ENCODE results near the gene CBFA2T3. TPM values are rescaled to one million over a fixed set of nuclear protein-coding genes. Genes with fewer than 3 reads are reported as not detected.
"Not testable (repeated sequence)": the region's sequence is repeated elsewhere in the genome, so short reads cannot be mapped to it uniquely, and the experiment has no call there.

The CBFA2T3 gene
- polyA plus RNA-seq, 1 donor = 23.2 TPM

DNA sequence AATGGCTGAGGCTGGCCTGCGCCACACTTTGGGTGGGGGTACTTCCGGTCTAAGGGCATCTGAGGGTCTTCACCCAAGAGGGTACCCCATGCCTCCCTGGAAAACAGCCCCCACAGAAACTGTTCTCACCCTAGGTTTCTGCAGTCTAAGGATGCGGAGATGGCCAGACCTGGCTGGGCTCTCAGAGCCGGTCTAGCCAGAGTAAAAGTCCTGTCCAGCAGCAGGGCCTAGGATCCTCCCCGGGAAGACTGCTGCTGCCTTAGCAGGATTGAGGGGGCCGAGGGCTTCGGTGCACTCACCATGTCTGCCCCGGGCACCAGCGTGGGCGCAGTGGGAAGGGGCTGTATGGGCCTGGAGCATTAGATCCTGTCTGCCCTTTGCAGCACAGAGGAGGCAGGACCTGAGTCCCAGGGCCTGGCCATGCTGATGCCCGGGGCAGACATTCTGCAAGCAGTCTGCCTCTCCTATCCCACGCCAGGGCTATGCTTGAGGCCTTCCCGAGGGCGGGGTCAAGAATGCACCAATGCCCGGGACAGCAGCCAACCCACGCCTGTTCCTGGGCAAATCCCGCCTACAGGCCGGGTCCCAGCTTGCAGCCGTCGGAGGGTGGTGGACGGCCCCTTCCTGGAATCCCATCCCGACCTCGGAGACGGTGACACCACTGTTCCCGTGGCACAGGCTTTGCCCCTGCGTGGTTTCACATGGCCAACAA lies 54.7 kb downstream of the CBFA2T3 start:
- no peak for DNase-seq

DNA sequence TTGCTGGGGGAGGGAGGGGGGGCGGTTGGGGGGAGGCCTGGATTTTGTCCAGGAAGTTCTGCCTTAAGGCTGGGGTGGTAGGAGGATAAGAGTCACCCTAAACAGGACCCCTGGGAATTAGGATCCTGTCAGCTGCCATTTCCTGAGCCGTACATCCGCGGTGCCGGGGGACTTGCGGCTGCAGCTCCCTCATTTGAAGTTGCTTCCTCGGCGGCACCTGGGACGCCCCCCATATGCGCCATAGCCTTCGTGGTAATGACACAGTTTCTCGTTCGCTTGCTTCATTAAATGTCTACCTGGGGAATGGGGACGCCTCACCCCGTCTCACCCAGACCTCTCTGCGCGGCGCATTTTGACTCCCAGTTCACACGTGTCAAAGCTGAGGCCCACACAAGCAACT lies 55.4 kb downstream of the CBFA2T3 start:
- no peak for DNase-seq

DNA sequence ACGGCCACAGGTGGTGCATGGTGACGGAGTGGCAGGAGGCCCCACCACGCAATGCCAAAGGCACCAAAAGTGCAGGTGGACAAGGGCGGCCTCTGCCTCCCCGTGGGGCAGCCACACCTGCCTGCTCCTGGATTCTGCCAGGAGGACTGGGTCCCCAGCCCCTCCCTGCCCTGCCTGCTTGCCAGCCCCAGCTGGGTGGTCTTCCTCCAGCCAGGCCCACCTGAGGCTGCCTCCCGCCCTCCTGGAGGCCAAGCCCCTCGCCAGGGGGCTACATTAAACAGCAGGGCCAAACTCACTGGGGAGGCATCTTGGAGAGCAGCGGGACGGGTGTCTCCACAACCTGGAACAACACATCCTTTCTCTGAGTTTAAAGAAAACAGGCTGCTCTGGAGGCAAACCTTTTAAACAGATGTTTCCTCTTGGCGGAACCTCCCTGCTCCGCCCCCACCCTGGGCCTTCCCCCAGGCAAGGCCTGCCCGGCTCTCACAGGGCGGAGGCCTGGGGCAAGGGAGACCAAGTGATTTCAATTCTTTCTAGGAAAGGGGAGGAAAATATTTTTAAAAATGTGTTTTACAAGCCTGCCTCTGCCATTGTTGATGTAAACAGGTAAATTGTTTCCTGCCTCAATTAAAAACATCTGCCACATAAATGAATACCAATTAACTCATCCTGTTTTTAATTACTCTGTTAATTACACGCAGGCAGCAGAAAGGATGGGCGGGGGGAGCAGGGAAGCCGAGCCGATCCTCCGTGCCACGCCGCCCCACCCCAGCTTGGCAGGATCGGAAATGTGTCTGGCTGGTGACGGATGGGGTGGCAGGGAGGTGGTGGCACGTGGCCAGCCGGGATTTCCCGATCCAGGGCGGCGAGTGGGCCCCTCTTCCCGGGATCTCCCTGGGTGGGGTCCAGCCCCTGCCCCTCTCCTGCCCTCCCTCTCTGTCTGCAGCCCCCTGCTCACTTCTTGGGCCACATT lies 56.1 kb downstream of the CBFA2T3 start:
- peak; percentile 88 for DNase-seq

DNA sequence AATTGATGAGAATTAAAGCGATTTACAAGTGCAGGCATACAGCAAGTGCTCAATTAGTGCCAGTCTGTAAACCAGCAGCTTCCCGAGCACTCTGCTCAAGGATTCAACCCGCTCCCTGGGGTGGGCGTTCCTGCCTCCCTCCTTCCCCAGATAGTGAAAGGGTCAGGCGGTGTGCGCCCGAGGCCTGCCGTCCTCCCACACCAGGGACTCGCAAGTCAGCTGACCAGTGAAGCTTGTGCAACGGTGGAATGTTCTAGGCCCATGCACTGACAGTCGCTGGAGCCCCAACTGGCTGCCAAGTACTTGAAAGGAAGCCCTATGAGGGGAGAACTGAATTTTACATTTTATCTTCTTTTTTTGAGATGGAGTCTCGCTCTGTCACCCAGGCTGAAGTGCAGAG lies 57.1 kb downstream of the CBFA2T3 start:
- DNase-seq = no peak

DNA sequence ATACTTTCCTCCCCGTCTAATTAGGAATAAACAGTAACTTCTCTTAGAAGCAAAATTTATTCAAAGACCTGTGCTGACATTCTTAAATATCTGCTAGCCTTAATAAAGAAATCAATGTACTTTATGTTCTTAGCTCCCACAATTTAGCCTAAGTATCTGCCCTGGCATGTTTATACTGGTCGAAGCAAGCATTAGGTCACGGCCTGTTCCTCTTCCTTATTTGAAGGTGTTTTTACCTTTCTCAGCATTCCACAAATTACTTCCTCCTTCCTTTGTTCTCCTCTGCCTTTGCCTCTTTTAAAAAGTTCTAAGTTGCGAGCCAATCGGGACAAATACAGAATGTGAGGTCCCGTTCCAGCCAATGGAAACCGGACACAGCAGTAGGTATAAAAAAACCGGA lies 58.1 kb downstream of the CBFA2T3 start:
- not testable (repeated sequence) for DNase-seq

DNA sequence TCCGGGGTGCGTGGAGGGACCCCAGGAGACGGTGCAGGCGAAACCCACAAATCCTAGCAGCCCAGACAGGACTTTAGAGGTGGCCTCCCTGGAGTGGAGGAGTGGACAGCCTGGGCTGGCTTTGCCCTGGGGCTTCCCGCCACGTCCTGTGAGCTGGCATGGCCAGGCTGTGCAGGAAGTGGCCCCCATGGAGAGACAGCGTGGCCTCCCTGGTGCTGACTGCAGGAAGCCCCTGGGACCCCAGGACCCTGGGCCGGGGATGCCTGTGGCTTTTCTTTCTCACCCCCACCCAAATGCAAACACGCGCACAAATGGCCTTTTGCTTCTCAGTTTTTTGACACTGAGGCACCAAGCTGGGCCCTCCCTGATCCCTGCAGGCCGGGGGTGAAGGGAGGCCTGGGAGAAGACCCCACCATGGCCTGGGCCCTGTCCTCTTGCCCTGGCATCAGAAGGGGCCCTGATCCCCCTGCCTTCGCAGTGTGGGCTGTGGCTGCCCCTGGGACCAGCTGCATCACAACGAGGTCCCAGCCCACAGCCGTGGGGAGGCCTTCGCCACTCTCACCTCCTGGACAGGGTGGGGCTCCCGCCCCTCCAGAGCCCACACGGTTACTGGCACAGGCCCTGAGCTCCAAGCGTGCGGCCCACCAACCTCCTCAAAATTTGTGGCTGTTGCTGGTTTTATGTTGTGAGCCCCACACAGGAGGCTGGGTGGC lies 58.9 kb downstream of the CBFA2T3 start:
- DNase-seq = no peak

DNA sequence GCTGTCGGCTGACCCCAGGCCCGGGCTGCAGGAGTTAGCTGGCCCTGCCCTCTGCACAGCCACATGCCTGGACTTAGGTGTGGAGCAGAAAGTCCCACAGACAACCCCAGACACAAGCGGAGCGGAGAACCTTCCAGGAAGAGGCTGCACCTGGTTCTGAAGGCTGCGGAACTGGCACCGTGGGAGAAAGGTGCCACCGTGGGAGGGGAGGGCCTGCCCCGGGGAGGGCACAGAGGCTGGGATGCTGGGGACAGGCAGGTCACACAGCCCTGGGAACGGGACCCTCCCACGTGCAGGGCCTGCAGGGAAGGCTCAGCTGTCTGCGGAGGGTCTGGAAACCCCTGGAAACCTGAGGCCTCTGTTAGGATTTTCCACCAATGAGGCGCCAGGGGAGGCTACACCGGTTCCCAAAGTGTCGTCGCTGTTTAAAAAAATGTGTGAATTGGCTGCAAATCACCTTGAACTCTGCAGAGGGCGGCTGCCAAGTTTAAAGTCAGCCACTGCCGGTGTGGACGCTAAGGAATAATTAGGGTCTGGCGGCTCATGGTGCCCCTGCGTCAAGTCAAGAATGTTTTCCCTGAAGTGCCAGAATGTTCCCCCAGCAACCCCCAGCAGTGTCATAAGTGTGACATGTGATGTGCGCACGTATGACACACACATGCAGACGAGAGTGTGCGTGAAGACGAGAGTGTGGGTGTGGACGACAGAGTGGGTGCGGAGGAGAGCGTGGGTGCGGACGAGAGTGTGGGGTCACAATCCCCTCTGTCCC lies 59.7 kb downstream of the CBFA2T3 start:
- no peak for DNase-seq

DNA sequence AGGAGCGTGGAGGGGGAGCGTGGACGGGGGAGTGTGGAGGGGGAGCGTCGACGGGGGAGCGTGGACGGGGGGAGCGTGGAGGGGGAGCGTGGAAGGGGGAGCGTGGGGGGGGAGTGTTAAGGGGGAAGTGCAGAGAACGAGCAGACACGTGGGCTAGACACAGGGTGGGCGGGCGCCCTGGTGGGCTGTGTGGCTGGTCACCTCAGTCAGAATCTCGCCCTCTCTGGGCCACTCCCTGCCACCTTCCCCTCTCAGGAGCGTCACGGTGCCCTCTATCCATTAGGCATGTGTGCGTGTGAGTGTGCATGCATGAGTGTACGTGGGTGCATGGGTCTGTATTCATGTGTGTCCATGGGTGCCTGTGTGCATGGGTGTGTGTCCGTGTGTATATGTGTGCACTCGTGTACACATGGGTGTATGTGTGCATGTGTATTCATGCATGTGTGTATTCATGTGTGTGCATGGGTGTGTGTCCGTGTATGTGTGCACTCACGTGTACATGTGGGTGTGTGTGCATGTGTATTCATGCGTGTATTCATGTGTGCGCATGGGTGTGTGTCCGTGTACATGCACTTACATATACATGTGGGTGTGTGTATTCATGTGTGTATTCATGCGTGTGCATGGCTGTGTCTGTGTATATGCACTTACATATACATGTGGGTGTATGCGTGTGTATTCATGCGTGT lies 61.2 kb downstream of the CBFA2T3 start:
- no peak for DNase-seq

DNA sequence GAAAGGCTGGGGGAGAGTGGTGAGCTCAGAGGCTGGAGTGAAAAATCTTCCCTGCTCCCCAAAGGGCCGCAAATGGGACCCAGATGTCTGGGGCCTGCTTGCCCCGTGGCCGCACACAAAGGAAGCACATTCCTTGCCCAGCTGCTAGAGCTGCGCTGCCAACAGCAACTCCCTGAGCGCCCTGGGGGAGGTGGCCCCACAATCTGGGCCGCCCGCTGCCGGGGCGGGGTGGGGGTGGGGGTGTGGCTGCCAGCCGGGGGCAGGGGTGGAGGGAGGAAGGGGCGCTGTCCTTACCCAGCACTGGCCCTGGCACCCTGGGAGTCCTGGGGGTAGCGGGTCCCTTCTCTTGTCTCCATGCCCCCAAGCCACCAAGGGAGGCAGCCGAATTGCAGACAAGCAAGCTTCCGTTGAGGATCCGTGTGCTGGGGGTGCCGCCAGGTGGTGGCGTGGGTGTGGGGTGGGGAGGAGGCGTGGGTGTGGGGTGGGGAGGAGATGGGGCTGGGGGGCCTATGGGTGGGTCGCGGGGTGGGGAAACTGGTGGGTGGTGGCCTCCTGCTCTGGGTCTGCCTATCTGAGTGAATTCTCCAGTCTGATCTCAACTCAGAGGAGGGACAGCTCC lies 62.1 kb downstream of the CBFA2T3 start:
- no peak for DNase-seq

DNA sequence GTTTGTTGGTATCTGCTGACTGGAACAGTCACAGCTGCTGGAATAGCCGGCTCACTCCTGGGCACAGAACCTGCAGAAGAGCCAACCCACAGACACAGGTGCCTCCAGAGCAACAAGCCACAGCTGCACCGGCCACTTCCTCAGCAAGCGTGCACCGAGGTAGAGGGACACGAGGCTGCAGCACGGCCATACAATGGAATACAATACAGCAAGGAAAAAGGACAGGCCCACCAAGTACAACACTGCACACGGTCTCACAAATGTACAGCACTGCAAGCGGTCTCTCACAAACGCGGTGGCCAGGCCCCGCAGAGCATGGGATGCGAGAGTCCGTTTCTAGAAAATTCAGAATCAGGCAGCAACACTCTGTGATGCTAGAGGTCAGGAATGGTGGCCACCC lies 63.1 kb downstream of the CBFA2T3 start:
- no peak for DNase-seq

DNA sequence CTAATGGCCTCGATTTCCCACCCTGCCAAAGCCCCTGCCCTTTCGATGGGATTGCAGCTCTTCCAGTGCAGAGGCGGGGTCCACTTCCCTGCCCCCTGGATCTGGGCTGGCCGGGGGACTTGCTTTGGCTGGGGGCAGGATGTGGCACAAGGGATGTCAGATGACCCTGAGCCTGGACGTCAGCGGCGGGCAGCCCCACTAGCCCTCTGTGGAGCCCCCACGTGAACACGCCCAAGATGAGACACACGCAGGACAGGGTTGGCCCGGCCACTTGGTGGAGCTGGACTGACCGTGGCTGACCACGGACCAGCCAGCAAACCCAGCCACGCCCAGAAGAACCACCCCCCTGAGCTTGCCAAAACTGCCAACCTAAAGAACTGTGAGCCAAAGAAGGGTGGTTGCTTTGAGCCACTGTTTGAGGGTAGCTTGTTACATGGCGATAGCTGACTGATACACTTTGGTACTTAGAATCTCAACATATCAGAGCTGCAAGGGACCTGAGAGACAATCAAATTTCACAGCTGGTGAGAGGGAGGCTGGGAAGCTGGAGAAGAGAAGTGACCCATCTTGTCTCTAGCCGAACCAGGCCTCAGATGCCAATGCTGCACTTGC lies 63.9 kb downstream of the CBFA2T3 start:
- DNase-seq = no peak

DNA sequence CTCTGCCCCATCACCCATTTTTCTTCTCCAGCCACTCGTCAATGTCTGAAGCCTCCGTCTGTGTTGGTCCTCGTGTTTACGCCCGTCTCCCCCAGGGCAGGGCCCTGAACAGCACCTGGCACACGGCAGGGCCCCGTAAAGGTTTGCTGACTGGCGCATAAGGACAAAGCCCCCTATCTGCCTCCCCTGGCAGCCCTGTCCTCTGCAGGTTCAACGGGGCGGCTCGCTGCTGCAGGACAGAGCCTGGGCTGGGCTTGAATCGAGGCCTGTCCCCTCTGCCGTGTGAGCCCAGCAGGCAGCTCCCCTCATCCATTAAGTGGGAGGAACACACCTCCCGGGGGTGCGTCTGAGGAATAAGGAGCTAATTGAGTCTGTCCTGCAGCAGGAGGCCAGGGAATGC lies 64.5 kb downstream of the CBFA2T3 start:
- no peak for DNase-seq

DNA sequence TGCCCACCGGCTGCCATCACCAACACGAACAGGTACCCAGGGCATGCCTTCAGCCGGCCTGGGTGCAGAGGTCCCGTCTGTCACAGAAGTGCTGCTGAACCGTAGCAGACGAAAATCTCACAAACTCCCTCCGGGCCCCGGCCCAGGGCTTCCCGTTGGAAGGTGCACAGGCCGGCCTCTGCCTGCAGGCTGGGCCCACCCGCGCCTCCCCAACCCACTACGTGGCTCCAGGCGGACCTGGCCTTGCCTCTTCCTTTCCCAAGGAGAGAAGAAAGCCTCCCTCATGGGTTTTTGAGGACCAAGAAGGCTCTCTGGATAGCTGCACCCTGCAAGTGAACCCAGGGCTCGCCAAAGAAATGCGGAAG lies 65.1 kb downstream of the CBFA2T3 start:
- no peak for DNase-seq

DNA sequence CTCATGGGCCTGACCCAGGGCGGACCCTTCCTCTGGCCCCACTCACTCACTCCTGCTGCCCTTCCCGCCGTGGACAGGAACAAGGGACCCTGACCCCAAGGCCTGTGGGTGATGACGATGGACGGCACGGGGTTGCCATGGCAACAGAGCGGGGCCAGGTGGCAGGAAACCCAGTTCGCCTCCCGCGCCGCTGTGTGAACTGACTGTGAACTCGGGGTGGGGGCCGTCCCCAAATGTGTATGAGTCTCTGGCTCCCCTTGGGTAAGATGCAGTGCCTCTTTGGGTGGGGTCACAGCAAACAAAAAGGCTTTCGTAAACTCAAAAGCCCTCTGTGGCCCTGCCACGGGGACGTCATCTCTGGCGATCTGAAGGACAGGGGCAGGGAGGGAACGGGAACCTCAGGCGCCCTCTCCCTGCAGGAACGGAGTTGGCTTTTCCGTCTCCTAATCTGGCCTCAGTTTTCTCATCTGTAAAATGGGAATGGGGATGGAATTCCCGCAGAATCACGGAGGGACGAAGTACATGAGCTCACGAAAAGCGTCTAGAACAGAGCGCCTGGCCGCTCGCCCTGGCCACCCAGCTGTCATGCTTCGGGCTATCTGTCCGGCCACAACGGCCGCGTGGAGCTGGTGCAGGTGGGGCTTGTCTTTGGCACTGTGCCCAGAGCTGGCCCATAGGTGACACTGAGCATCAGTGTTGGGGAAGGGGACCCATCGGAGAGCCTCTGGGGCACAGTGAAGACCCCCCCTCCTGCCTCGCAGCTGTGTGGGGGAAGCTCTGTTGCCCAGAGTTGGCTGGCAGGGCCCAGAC lies 65.7 kb downstream of the CBFA2T3 start:
- DNase-seq = no peak

DNA sequence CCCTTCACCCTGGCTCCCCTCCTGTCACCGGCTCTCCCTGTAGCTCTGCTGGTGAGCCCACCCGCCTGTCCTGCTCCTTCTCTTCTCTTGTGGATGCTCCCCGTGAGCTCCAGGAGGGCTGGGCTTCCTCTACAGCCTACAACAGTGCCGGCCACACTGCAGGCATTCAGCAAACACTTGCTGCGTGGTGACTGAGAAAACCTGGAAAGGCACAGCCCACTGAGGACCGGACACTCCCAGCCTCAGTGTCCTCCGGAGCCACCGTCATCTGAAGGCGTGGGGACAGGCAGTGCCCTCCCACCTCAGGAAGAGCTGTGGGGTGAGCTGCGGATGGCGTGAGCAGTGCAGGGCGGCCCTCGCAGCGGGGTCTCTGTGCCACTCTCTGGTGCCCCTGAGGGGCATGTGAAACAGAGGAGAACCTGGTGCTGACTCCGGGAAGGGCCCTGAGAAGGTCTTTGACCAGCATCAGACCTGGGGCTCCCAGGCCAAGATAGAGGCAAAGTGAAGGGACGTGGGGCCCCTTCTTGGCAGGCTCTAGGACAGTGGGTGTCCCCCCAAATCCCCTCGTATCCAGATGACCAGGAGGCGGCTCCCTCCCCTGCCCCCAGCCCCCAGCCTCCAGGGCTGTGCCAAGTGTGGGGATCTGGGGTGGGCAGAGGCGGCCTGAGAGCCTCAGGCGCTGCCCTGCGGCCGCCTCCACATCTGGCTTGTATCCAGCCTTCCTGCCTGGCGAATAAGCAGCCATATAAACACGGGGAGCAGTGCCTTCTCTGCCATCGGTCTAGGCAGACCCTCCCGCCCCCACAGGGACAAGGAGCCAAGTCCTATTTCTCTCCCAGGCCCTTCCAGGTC lies 66.5 kb downstream of the CBFA2T3 start:
- no peak for DNase-seq

DNA sequence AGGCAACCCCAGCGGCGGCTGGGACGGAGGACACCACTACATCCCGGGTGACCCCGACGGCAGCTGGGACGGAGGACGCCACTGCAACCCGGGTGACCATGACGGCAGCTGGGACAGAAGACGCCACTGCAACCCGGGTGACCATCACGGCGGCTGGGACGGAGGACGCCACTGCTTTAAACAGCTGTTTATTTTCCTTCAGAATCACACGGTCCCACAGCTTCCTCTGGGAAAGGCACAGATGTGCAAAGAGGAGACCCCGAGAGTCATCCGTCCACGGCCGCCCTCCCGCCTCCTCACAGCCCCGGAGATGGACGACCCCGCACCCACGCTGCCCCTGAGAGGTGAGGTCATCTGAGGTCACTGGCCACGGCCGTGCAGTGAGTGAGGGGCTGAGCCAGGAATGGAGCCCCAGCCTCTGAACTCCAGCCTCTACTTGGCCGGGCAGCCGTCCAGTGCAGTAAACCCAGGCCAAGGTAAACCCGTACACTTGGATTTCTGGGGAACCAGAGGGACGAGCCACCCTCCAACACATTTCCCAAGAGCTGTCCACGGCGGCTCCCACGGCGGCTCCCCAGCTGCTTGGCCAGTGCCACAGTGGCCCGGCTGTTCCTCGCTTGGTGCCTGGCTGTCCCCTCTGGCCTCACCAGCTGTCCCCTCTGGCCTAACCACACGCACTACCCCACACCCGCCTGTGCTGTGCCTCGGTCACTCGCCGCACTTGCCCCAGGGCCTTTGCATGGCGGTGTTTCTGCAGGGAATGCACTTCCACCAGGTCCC lies 67.4 kb downstream of the CBFA2T3 start:
- no peak for DNase-seq

DNA sequence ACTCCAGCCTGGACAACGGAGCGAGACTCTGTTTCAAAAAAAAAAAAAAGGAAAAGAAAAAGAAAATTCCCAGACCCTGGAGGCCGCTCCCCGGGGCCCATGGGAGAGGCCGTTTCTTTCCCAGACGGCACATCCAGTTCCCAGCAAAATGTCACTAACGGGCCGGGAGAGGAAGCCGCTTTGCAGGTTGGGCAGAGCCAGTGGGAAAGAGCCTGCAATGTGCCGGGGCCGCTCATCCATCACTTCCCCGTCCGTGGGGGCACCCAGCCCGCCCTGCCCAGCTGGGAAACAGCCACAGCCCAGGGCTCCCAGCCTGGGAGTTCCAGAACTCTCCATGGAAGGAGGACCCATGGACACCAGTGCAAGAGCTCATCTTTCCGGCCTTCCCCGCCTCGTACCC lies 68.7 kb downstream of the CBFA2T3 start:
- no peak for DNase-seq

DNA sequence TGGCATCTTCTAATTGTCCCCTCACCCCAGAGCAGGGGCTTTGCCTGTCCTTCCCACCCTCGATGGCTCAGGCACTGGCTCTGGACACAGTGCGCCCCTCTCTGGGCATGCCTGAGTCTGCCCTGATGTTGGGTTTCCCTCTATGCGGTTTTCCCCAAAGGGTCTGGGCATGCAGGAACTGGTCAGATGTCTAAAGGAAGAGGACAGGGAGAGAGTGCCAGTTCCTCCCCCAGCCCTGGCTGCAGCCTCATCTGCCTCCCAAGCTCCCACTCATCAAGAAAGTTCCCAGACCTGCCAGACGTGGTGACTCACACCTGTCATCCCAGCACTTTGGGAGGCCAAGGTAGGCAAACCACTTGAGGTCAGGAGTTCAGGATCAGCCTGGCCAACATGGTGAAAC lies 69.2 kb downstream of the CBFA2T3 start:
- no peak for DNase-seq
